Peyer's patch (tissue), 4 donors: Measurements from ENCODE around the gene LRRTM2.

Experiments
- POLR2A ChIP-seq, 2 donors: fragments of 450-650 bp; IDR thresholded peaks; one replicate each; pipeline ENCODE4 v1.5.1; 2017; ENCODE audit warnings: antibody characterized with exemption in 2 of 2, mild to moderate bottlenecking in 2 of 2, moderate library complexity in 2 of 2
- TF ChIP-seq, protein P1 (sequence below), 6 experiments: fragments of 450-650 bp in 4 of 6; fragments of 200-600 bp in 2 of 6; sonication (generic) in 1 of 6; IDR thresholded peaks; one replicate each; pipeline ENCODE4 v1.5.1; 2017 to 2019; ENCODE audit warnings: antibody characterized with exemption in 6 of 6, mild to moderate bottlenecking in 3 of 6, moderate library complexity in 1 of 6

DNA sequence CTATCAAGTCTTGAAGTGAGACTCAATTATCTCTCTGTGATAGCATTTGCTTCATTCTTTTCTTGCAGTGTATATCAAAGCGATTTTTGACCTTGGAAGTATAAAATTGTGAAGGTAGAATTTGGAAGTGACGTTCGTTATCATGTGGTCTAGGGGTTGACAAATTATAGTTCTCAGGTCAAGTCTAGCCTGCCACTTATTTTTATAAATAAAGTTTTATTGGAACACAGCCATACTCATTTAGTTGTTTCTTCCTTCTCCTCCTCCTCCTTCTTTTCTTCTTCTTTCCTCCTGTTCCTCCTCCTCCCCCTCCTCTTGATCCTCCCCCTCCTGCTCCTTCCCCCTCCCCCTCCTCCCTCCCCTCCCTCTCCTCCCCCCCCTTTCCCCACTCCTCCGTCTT is 38.0 kb downstream of the LRRTM2 start:
- TF ChIP-seq, protein P1, sequence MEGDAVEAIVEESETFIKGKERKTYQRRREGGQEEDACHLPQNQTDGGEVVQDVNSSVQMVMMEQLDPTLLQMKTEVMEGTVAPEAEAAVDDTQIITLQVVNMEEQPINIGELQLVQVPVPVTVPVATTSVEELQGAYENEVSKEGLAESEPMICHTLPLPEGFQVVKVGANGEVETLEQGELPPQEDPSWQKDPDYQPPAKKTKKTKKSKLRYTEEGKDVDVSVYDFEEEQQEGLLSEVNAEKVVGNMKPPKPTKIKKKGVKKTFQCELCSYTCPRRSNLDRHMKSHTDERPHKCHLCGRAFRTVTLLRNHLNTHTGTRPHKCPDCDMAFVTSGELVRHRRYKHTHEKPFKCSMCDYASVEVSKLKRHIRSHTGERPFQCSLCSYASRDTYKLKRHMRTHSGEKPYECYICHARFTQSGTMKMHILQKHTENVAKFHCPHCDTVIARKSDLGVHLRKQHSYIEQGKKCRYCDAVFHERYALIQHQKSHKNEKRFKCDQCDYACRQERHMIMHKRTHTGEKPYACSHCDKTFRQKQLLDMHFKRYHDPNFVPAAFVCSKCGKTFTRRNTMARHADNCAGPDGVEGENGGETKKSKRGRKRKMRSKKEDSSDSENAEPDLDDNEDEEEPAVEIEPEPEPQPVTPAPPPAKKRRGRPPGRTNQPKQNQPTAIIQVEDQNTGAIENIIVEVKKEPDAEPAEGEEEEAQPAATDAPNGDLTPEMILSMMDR (IDR thresholded peaks at IDR 0.05) = no peak
- TF ChIP-seq POLR2A (IDR thresholded peaks at IDR 0.05) = no peak
